GM19023 (cell line): Measurements from ENCODE around the gene STAT5B.

ENCODE experiments used
- ATAC-seq: cut with Tn5 transposase; IDR thresholded peaks from one replicate; pipeline ENCODE4 v1.9.1; 2021; ENCODE audit warnings: mild to moderate bottlenecking, moderate library complexity; ENCODE audit not compliant: unreplicated experiment

The STAT5B gene

DNA sequence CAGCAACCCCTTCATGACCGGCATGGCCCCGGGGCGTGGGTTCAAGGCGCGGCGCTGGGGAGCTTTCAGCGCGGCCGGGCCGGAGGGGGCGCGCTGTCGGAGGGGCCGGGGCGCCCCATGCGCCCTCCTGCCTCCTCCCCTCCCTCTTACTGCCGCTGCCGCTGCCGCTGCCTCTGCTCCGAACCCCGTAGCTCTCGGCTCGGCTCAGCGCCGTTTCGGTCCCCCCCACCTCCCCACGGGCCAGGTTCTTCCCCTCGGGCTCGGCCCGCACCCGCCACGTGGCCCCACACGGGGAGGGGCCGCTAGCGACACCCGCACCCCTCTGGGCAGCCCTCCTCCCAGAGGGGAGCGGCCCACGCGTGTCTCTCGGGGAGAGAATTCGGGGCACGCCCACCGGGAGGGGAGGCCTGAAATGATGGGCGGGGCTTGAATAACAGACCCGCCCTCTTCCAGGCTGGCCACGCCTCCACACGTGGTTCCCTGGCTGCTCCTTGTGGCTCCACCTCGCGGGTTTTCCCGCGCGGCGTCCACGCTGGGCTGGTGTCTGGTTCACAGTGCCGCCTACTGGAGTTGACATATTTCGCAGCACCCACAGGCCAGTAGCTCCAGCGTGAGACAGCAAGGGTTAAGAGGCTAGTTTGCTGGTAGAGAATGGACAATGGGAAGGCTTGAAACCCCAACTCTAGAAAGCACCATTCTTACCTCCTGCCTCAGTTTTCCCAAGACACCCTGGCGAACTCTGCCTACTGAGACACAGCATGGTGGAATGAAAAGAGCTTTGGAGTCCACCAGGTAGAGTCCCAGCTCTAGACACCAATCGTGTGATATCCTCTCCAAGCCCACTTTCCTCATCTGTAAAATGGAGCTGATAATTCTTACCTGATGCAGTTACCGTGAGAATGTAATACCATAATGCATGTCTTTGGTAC, 95.0 kb downstream of the STAT5B start, which contains the start of gene KCNH4:
KCNH4 (minus strand) TSS at position 221 of the 929 bp plus-strand sequence; CDS start at position 24, 197 bp downstream.
- ATAC-seq, result no peak

GRCh38 chr17:42180411-42180921, 95.7 kb downstream of the STAT5B start:
- ATAC-seq, result no peak

DNA sequence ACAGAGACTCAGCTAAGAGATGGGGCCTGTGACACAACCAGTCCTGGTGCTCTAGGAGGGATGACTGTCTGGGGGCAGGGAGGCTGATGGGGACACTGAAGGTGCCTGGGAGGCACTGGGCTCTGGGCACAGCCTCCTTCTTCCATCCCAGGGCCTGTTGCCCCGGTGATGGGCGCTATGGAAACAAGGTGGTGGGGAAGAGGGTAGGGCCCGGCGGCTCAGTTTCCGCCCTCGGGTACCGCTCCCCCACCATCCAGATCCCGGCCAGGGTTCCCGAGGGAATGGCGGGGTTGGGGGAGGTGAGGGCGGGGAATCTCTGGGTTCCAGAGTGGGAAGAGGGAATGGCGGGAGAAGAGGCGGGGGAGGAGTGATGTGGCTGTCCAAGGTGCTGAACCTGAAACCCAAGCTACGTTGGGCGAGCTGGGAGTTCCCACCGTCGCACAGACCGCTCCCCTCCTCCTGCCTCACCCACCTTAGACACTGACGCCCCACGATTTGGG, 96.2 kb downstream of the STAT5B start:
- no peak for ATAC-seq

DNA sequence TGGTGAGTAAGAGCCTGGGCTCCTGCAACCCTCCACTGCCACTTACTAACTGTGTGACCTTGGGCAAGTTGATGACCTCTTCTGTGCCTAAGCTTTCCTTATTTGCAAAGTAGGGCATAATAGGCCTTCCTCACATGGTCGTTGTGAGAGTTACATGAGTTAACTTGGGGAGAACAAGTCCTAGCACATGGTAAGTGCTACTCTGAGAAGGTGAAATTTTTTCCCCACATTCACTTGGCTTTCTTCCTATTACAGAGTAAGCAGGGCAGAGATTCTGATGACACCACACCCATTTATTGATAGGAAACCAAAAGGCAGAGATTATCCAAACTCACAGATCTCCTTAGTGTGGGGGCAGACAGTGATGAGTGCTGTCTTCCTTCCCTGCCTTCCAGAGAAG, 96.9 kb downstream of the STAT5B start:
- ATAC-seq, result no peak

DNA sequence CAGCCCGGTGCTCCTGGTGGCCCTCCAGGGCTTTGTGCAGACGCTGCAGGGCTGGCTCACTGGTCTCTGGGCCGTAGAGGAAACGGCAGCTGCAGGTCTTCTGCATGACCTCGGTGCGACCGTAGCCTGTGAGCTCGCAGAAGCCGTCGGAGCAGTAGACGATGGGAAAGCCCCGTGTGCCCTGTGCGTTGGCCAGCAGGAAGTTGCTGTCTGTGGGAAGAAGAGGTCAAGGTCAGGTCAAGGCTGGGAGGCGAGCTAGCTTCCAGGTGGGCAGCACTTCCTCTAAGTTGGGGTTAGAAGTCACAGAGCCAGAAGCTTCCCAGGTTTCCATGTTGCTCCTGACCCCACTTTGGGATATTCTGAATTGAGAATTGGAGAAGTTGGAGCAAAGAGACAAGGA, 97.4 kb downstream of the STAT5B start:
- peak; percentile 41 for ATAC-seq

- ATAC-seq, result no peak
These were observed 98.5 kb downstream of the STAT5B start for GRCh38 chr17:42177684-42178083.

- no peak for ATAC-seq
These were observed 101.9 kb downstream of the STAT5B start for GRCh38 chr17:42174126-42174783.

DNA sequence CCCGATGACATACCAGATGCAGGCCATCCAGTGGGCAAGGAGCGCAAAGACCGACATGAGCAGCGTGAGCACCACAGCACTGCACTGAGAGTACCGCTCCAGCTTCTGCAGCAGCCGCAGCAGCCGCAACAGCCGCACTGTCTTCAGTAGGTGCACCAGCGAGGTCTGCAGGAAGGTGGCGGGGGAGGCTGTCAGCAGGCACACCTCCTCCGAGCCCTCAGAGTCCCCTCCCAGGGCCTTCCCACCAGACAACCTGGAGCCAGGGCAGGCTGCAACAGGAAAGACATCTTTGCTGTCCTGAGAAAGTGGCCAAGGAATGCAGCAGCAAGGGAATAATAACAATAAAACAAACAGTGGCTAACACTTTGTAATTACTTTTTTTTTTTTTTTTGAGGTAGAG, 104.4 kb downstream of the STAT5B start:
- ATAC-seq, result no peak

DNA sequence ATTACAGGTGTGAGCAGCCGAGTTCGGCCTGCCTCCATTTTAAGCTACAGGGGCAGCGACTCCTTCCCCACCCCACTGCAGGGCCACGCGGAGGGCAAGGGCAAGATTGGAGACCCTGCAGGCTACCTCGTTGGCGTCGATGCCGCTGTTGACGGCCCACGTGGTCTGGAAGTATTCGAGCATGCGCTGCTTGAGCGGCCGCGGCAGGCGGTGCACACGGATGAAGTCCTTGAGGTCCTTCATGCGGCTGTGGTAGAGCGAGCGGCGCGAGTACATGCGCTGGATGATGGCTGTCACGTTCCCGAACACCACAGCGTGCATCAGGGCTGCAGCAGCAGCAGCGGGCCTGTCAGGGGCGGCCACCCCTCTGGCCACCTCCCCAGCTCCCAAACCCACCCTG, 106.8 kb downstream of the STAT5B start:
- no peak for ATAC-seq

GRCh38 chr17:42167807-42168206, 108.4 kb downstream of the STAT5B start:
- ATAC-seq, result no peak

DNA sequence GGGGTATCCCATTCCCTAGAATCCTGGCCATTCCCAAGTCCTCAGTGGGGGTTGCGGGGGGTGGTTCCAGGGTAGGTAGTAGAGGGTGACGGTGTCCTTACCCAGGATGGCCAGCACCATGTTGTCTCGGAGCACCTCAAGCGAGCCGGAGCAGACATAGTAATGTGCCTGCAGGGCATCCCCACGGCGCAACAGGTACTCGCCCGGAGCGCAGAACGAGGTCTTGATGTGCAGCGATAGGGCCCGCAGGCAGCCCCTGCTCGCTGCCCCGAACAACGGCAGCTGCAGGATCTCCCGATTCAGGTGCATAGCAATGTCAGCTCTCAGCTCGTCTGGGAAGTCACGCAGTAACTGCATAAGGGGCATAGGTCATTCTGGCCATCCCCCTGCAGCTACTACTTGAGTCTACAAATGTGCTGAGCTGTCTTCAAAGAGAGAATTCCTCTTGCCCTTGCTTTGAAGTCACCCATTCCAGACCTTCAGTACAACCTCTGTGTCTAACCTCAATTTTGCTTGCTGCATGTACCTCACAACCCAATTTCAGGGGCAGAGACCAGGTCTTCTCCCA, 109.9 kb downstream of the STAT5B start:
- no peak for ATAC-seq

DNA sequence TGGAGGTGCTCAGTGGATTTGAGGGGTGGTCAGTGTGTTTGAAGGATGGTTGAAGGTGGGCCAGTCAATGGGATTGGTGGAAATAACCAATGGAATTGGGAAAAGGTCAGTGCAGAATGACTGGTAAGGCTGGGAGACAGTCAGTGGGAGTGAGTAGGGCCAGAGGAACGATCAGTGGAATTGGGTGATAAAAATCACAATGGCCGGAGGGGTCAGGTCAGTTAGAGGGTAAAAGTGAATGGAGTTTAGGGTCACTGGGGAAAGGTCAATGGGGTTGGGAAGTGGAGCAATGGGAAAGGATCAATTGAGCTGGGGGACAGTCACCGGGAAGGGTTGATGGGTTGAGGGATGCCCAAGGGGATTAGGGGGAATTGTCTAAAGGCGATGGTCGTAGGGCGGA, 110.4 kb downstream of the STAT5B start:
- no peak for ATAC-seq

DNA sequence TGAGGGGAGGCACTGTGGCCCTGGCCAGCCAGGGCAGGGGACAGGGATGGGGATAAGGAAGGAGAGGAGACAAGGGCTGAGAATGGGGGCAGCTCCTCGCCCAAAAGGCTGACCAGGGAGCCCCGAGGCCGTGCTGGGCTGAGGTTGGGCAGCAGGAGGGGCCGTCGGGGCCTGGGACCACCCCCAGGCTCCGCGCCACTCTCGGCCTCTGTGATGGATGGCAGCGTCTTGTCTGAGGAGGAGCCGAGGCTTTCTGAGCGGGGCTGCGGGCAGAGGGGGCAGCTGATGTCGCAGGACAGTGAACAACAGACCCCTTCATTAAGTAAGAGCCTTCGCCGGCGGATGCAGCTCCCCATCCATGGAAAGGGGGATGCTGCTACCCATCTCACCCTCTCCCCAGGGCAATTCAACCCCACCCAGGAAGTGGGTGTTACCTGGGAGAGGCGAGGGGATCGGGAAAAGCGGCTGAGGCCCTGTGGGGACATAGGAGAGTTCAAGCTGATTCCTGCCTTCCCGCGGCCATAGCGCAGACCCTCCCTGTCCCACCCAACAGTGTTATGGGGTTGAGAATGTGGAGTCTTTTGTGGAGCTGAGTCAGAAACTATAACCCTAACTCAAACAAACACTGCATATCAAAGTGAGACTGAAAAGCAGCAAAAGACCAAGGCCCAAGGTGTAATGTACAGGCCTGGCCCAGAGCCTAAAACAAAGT, 112.3 kb downstream of the STAT5B start:
- no peak for ATAC-seq

- ATAC-seq, result no peak
These were observed 113.1 kb downstream of the STAT5B start for GRCh38 chr17:42163113-42163512.

GRCh38 chr17:42160531-42160910, 115.7 kb downstream of the STAT5B start:
- ATAC-seq, result no peak

DNA sequence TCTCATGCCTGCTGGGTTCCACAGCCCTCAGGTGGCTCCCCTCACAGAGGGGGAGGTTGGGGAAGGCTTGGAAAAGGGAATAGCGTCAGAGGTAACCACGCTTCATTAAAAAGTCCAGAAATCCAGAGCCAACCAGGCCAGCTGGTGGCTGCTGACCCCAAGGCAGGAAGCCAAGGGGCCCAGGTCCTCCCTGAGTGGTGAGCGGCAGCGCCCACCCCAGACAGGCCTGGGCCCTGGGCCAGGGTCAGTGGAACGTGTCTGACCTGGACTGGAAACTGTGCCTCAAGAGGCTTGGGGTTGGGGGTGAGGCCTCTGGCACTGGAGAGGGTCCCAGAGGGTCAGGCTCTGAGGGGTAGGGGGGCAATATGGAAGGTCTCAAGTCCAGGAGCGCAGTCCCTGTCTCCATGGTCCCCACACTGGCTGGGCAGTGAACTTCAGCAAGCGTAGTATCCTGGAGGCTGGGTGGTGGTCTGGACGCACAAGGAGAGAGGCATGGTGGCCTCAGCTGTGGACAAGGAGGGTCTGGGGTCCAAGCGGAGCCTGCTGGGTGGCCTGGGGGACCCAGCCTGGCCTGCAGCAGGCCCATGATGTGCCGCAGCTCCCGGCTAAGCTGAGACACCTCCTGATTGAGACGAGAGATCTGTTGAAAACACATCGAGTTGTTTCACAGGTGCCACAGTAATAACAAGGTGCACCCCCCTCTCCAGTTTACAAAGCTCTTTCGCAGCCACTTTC, 116.2 kb downstream of the STAT5B start:
- ATAC-seq, result no peak

- no peak for ATAC-seq
These were observed 120.6 kb downstream of the STAT5B start for GRCh38 chr17:42155614-42156045.

DNA sequence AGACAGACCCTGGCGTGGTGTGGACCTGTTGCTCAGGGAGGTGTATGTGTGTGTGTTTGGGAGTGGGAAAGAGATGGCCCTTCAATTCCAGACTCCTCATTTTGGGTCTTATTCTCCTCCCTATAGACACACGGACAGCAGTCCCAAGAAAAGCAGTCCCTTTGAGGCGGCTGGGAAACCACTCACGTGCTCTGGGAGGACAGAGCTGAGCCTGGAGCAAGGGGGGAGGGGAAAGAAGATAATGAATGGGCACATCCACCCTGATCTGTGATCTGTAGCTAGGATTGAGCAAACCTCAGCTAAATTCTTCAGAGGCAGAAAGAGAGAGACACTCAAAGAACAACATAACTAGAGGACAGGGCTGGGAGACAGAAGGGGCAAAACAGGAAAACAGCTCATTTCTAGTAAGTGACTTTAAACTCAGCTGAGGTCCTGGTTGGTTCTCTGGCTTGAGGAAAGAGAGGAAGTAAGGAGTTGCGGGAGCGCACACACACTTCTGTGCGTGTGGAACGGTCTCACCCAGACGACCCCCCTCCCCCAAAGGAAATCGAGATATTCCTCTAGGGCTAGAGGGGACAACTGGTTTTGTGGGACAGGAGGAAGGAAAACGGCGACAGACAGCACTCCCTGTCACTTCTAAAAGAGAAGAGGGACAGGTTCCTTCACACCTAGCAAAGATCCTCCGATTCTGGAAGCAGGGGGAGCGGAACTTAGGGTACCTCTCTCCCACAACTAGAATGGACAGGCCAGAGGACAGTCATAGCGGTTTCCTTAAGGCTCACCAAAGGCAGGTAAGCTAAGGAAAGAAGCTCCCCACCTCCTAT, 122.1 kb downstream of the STAT5B start:
- no peak for ATAC-seq
